ENCODE results near the gene KIDINS220. TPM values are rescaled to one million over a fixed set of nuclear protein-coding genes. Genes with fewer than 3 reads are reported as not detected.

KIDINS220 gene
- total and polyA plus RNA-seq, 2 experiments from 2014 or later, result 12.8 to 38.2 TPM

GRCh38 chr2:8800821-8801220, 36.6 kb downstream of the KIDINS220 start:
- H3K9me3 Mint-ChIP-seq, result no peaks in the 10 kb centered on the region
- no peak overlapping the region for H3K27ac Mint-ChIP-seq
- no peak overlapping the region for H3K27ac ChIP-seq (ENCODE audit: low read depth)
- ATAC-seq (no peak), DNase-seq (ENCODE audit: low spot score) (no peak)
- peaks cover 4% of the 10 kb centered on the region; the same call in 2 of the 3 replicates for H3K36me3 Mint-ChIP-seq (ENCODE audit: low read depth)
- no peaks in the 10 kb centered on the region for H4K20me1 ChIP-seq (replicated peaks; ENCODE audit: insufficient read depth)
- H3K4me1 Mint-ChIP-seq, result no peaks in the 10 kb centered on the region
- TF ChIP-seq NANOG (IDR thresholded peaks at IDR 0.05; ENCODE audit: borderline replicate concordance) (no peak), JUNB (IDR thresholded peaks at IDR 0.05; ENCODE audit: unreplicated experiment) (no peak), POLR2AphosphoS5 (IDR thresholded peaks at IDR 0.05; ENCODE audit: low read depth) (no peak), ZNF331 (CRISPR knock-in tag; IDR thresholded peaks at IDR 0.05; ENCODE audit: low read depth) (no peak), CREB1 (CRISPR knock-in tag; IDR thresholded peaks at IDR 0.05; ENCODE audit: low read depth) (no peak), ETS1 (IDR thresholded peaks at IDR 0.05) (no peak), EZH2 (IDR thresholded peaks at IDR 0.05; ENCODE audit: low read depth, unreplicated experiment) (no peak), EZH2phosphoT487 (IDR thresholded peaks at IDR 0.05; ENCODE audit: unreplicated experiment) (no peak), ZNF114 (CRISPR knock-in tag; IDR thresholded peaks at IDR 0.05) (no peak), STAT1 (IDR thresholded peaks at IDR 0.05; ENCODE audit: unreplicated experiment) (no peak)
- TF ChIP-seq, protein P1, sequence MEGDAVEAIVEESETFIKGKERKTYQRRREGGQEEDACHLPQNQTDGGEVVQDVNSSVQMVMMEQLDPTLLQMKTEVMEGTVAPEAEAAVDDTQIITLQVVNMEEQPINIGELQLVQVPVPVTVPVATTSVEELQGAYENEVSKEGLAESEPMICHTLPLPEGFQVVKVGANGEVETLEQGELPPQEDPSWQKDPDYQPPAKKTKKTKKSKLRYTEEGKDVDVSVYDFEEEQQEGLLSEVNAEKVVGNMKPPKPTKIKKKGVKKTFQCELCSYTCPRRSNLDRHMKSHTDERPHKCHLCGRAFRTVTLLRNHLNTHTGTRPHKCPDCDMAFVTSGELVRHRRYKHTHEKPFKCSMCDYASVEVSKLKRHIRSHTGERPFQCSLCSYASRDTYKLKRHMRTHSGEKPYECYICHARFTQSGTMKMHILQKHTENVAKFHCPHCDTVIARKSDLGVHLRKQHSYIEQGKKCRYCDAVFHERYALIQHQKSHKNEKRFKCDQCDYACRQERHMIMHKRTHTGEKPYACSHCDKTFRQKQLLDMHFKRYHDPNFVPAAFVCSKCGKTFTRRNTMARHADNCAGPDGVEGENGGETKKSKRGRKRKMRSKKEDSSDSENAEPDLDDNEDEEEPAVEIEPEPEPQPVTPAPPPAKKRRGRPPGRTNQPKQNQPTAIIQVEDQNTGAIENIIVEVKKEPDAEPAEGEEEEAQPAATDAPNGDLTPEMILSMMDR (conservative IDR thresholded peaks at IDR 0.05; ENCODE audit: low read depth in 2 of 2), result no peak
- TF ChIP-seq, protein P2, sequence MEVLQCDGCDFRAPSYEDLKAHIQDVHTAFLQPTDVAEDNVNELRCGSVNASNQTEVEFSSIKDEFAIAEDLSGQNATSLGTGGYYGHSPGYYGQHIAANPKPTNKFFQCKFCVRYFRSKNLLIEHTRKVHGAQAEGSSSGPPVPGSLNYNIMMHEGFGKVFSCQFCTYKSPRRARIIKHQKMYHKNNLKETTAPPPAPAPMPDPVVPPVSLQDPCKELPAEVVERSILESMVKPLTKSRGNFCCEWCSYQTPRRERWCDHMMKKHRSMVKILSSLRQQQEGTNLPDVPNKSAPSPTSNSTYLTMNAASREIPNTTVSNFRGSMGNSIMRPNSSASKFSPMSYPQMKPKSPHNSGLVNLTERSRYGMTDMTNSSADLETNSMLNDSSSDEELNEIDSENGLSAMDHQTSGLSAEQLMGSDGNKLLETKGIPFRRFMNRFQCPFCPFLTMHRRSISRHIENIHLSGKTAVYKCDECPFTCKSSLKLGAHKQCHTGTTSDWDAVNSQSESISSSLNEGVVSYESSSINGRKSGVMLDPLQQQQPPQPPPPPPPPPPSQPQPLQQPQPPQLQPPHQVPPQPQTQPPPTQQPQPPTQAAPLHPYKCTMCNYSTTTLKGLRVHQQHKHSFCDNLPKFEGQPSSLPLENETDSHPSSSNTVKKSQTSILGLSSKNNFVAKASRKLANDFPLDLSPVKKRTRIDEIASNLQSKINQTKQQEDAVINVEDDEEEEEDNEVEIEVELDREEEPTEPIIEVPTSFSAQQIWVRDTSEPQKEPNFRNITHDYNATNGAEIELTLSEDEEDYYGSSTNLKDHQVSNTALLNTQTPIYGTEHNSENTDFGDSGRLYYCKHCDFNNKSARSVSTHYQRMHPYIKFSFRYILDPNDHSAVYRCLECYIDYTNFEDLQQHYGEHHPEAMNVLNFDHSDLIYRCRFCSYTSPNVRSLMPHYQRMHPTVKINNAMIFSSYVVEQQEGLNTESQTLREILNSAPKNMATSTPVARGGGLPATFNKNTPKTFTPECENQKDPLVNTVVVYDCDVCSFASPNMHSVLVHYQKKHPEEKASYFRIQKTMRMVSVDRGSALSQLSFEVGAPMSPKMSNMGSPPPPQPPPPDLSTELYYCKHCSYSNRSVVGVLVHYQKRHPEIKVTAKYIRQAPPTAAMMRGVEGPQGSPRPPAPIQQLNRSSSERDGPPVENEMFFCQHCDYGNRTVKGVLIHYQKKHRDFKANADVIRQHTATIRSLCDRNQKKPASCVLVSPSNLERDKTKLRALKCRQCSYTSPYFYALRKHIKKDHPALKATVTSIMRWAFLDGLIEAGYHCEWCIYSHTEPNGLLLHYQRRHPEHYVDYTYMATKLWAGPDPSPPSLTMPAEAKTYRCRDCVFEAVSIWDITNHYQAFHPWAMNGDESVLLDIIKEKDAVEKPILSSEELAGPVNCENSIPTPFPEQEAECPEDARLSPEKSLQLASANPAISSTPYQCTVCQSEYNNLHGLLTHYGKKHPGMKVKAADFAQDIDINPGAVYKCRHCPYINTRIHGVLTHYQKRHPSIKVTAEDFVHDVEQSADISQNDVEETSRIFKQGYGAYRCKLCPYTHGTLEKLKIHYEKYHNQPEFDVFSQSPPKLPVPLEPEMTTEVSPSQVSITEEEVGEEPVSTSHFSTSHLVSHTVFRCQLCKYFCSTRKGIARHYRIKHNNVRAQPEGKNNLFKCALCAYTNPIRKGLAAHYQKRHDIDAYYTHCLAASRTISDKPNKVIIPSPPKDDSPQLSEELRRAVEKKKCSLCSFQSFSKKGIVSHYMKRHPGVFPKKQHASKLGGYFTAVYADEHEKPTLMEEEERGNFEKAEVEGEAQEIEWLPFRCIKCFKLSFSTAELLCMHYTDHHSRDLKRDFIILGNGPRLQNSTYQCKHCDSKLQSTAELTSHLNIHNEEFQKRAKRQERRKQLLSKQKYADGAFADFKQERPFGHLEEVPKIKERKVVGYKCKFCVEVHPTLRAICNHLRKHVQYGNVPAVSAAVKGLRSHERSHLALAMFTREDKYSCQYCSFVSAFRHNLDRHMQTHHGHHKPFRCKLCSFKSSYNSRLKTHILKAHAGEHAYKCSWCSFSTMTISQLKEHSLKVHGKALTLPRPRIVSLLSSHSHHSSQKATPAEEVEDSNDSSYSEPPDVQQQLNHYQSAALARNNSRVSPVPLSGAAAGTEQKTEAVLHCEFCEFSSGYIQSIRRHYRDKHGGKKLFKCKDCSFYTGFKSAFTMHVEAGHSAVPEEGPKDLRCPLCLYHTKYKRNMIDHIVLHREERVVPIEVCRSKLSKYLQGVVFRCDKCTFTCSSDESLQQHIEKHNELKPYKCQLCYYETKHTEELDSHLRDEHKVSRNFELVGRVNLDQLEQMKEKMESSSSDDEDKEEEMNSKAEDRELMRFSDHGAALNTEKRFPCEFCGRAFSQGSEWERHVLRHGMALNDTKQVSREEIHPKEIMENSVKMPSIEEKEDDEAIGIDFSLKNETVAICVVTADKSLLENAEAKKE (CRISPR knock-in tag; IDR thresholded peaks at IDR 0.05), result no peak
- TF ChIP-seq, protein P3, sequence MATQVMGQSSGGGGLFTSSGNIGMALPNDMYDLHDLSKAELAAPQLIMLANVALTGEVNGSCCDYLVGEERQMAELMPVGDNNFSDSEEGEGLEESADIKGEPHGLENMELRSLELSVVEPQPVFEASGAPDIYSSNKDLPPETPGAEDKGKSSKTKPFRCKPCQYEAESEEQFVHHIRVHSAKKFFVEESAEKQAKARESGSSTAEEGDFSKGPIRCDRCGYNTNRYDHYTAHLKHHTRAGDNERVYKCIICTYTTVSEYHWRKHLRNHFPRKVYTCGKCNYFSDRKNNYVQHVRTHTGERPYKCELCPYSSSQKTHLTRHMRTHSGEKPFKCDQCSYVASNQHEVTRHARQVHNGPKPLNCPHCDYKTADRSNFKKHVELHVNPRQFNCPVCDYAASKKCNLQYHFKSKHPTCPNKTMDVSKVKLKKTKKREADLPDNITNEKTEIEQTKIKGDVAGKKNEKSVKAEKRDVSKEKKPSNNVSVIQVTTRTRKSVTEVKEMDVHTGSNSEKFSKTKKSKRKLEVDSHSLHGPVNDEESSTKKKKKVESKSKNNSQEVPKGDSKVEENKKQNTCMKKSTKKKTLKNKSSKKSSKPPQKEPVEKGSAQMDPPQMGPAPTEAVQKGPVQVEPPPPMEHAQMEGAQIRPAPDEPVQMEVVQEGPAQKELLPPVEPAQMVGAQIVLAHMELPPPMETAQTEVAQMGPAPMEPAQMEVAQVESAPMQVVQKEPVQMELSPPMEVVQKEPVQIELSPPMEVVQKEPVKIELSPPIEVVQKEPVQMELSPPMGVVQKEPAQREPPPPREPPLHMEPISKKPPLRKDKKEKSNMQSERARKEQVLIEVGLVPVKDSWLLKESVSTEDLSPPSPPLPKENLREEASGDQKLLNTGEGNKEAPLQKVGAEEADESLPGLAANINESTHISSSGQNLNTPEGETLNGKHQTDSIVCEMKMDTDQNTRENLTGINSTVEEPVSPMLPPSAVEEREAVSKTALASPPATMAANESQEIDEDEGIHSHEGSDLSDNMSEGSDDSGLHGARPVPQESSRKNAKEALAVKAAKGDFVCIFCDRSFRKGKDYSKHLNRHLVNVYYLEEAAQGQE (IDR thresholded peaks at IDR 0.05; ENCODE audit: unreplicated experiment), result no peak
- H3K4me1 ChIP-seq (ENCODE audit: insufficient read depth), result no peaks in the 10 kb centered on the region
- no peaks in the 10 kb centered on the region for H3K27me3 ChIP-seq (ENCODE audit: insufficient read depth)
- H3K36me3 ChIP-seq (ENCODE audit: insufficient read depth), result peaks cover 10% of the 10 kb centered on the region
- no peak overlapping the region for H2AFZ ChIP-seq
- H3K79me2 ChIP-seq (replicated peaks; ENCODE audit: insufficient read depth), result no peaks in the 10 kb centered on the region
- H3K4me3 ChIP-seq, result no peak overlapping the region
- no peaks in the 10 kb centered on the region for H3K27me3 Mint-ChIP-seq (ENCODE audit: insufficient read depth, low read depth, poor library complexity)
- H3F3A ChIP-seq (replicated peaks; ENCODE audit: low read depth), result no peaks in the 10 kb centered on the region
- H3K4me3 Mint-ChIP-seq, result no peak overlapping the region
- H3K9me2 ChIP-seq (ENCODE audit: insufficient read depth), result no peaks in the 10 kb centered on the region
- H3K4me2 ChIP-seq, result no peak overlapping the region

Measured in GM23338 (cell line).